B cell (primary cell): ENCODE results near the gene B9D2. TPM values are rescaled to one million over a fixed set of nuclear protein-coding genes. Genes with fewer than 3 reads are reported as not detected.
"Not testable (repeated sequence)": the region's sequence is repeated elsewhere in the genome, so short reads cannot be mapped to it uniquely, and the experiment has no call there.

ENCODE experiments used
- ATAC-seq: fragments of 200-7000 bp; cut with Tn5 transposase; one replicate; pipeline ENCODE4 v1.10.0; 2021; ENCODE audit warnings: low read depth, mild to moderate bottlenecking, moderate number of reproducible peaks, moderate library complexity
- CTCF ChIA-PET: fragments of 350-600 bp; sonication (Branson Sonifier 250); formaldehyde crosslinking; loops from one replicate; lab custom pipeline; 2021; ENCODE audit warnings: antibody characterized with exemption, inconsistent platforms; lab: Charles Lee
- POLR2A ChIA-PET: fragments of 350-600 bp; sonication (Branson Sonifier 250); formaldehyde crosslinking; loops from one replicate; lab custom pipeline; 2021; ENCODE audit warnings: antibody characterized with exemption; lab: Charles Lee
- DNase-seq: peaks from one replicate; pipeline ENCODE4 v3.0.0; 2013
- H2AFZ ChIP-seq: 2 replicates; pipeline ENCODE4 v1.6.1; 2012; ENCODE audit warnings: mild to moderate bottlenecking, low read depth, low read length; ENCODE audit not compliant: insufficient read depth, poor library complexity, severe bottlenecking
- H3K27ac ChIP-seq, 2 donors: 1 replicate in 1 of 2; 2 replicates in 1 of 2; pipeline ENCODE4 v1.5.1; 2012 to 2013; ENCODE audit warnings: low read length in 2 of 2, mild to moderate bottlenecking in 2 of 2, moderate library complexity in 1 of 2
- H3K27me3 ChIP-seq, 4 experiments: fragments of 200-600 bp in 1 of 4; sonication (generic) in 1 of 4; replicated peaks in 1 of 4; 1 replicate in 2 of 4; 2 replicates in 2 of 4; pipeline versions ENCODE4 v1.6.1 to v1.7.0; 2013 to 2016; ENCODE audit warnings: low read length in 3 of 4, mild to moderate bottlenecking in 2 of 4, mixed read lengths in 1 of 4, moderate library complexity in 1 of 4; ENCODE audit not compliant: insufficient read depth in 4 of 4, control insufficient read depth in 3 of 4; ENCODE audit errors: control extremely low read depth in 1 of 4
- H3K36me3 ChIP-seq, 2 experiments: replicated peaks in 1 of 2; 1 replicate in 1 of 2; 2 replicates in 1 of 2; pipeline versions ENCODE4 v1.6.1 to v1.7.1; 2013; ENCODE audit warnings: low read length in 1 of 2; ENCODE audit not compliant: insufficient read depth in 2 of 2, control insufficient read depth in 1 of 2; ENCODE audit errors: control extremely low read depth in 1 of 2, extremely low read depth in 1 of 2
- H3K4me1 ChIP-seq, 2 donors: fragments of 200-600 bp in 1 of 2; sonication (generic) in 1 of 2; 1 replicate in 1 of 2; 2 replicates in 1 of 2; pipeline versions ENCODE4 v1.5.1 to v1.6.1; 2013 to 2017; ENCODE audit warnings: low read length in 2 of 2; ENCODE audit not compliant: control insufficient read depth in 2 of 2, insufficient read depth in 2 of 2
- H3K4me2 ChIP-seq: replicated peaks from 2 replicates; pipeline ENCODE3; 2012; ENCODE audit warnings: mild to moderate bottlenecking, low read depth, low read length; ENCODE audit not compliant: poor library complexity, severe bottlenecking
- H3K4me3 ChIP-seq, 5 experiments: fragments of 200-600 bp in 1 of 5; sonication (generic) in 1 of 5; 1 replicate in 3 of 5; 2 replicates in 2 of 5; pipeline versions ENCODE4 v1.5.1 to v1.7.0; 2011 to 2016; ENCODE audit warnings: low read length in 4 of 5, mild to moderate bottlenecking in 4 of 5, low read depth in 2 of 5, control low read depth in 1 of 5, moderate library complexity in 1 of 5; ENCODE audit not compliant: insufficient read depth in 1 of 5; ENCODE audit errors: control extremely low read depth in 1 of 5, extremely low read depth in 1 of 5
- H3K79me2 ChIP-seq: fragments of 200-600 bp; sonication (generic); one replicate; pipeline ENCODE4 v1.6.0; 2016; ENCODE audit warnings: low read length; ENCODE audit not compliant: control insufficient read depth, insufficient read depth
- H3K9ac ChIP-seq: fragments of 200-600 bp; sonication (generic); 2 replicates; pipeline ENCODE4 v1.6.1; 2017; ENCODE audit warnings: mild to moderate bottlenecking, low read length, moderate library complexity
- H3K9me3 ChIP-seq, 3 donors: one replicate each; pipeline versions ENCODE4 v1.6.1 to v1.7.1; 2013; ENCODE audit warnings: low read length in 2 of 3; ENCODE audit not compliant: control insufficient read depth in 2 of 3, insufficient read depth in 1 of 3; ENCODE audit errors: control extremely low read depth in 1 of 3
- H4K20me1 ChIP-seq: 2 replicates; pipeline ENCODE4 v1.6.0; 2012; ENCODE audit warnings: mild to moderate bottlenecking, low read length; ENCODE audit not compliant: insufficient read depth, control insufficient read depth, poor library complexity, severe bottlenecking
- H3K27ac Mint-ChIP-seq: one replicate; pipeline ENCODE4 v1.8.0; 2021; ENCODE audit warnings: mixed read lengths
- H3K27me3 Mint-ChIP-seq: one replicate; pipeline ENCODE4 v1.8.0; 2021; ENCODE audit warnings: mixed read lengths
- H3K4me1 Mint-ChIP-seq: one replicate; pipeline ENCODE4 v1.8.0; 2021; ENCODE audit warnings: mixed read lengths
- H3K4me3 Mint-ChIP-seq: one replicate; pipeline ENCODE4 v1.8.0; 2021; ENCODE audit warnings: mixed read lengths
- H3K9me3 Mint-ChIP-seq: one replicate; pipeline ENCODE4 v1.8.0; 2022; ENCODE audit warnings: mixed read lengths; ENCODE audit not compliant: insufficient read depth
- CTCF ChIP-seq: fragments of 200-600 bp; IDR thresholded peaks from one replicate; pipeline ENCODE4 v1.8.0; 2022; ENCODE audit warnings: antibody characterized with exemption, mild to moderate bottlenecking
- EZH2 ChIP-seq: IDR thresholded peaks from 2 replicates; pipeline ENCODE4 v1.6.1; 2012; ENCODE audit warnings: borderline replicate concordance, low read depth, mild to moderate bottlenecking, moderate library complexity, low read length; ENCODE audit not compliant: insufficient read depth, poor library complexity, severe bottlenecking
- WGBS: methylation state at CpG from one replicate; pipeline ENCODE4 v1.1.5; 2013; ENCODE audit warnings: missing lambda C conversion rate; ENCODE audit not compliant: insufficient coverage; 5-methylcytosine and 5-hydroxymethylcytosine counted together
- intact Hi-C: fragments of 100-400 bp; cut with micrococcal nuclease; formaldehyde crosslinking; loops from one replicate; pipeline ENCODE4 v1.10.0; 2022
- polyA plus RNA-seq: library from polyadenylated mRNA; depleted of rRNA; stranded (reverse); fragments of >200 nt; gene quantifications from 2 replicates; pipeline ENCODE4 v1.2.3, GENCODE V29; 2012
- total RNA-seq, 2 donors: library from RNA; stranded (reverse); fragments of 120-200 nt in 1 of 2; gene quantifications; 1 replicate in 1 of 2; 2 replicates in 1 of 2; pipeline versions ENCODE4 v1.2.3 to v1.2.4, GENCODE V29; 2013 to 2022

B9D2 gene
- total and polyA plus RNA-seq, 2 donors (not counting 1 experiment from before 2014, with no cell fraction given): 9.9 to 17.5 TPM

GRCh38 chr19:41350735-41351338, 13.1 kb downstream of the B9D2 start:
- ChIA-PET POLR2A (interaction anchor here (0.5 to 5.0 kb wide), 12 partner anchors 9 to 1517 kb away, joined by 3 to 69 read pairs (median 8); partner anchors contain the start of genes B9D2, DYRK1B and HNRNPUL1), CTCF (interaction anchor here (0.7 to 7.6 kb wide), 14 partner anchors 10 to 376 kb away, joined by 3 to 130 read pairs (median 8); partner anchors contain the start of genes B9D2, CCDC97 and HNRNPUL1)
- Mint-ChIP-seq H3K4me1 (peaks cover 46% of the 10 kb centered on the region), H3K27me3 (no peaks in the 10 kb centered on the region), H3K27ac (peak overlapping the region; percentile 92), H3K4me3 (peak overlapping the region; percentile 93), H3K9me3 (no peaks in the 10 kb centered on the region)
- Histone ChIP-seq H3K27me3 (no peaks in the 10 kb centered on the region), H3K9ac (peak overlapping the region; percentile 88), H3K4me2 (peak overlapping the region; percentile 95), H3K9me3 (no peaks in the 10 kb centered on the region), H2AFZ (peak overlapping the region; percentile 63), H3K27ac (peak overlapping the region; percentile 79 to 91), H3K4me3 (peak overlapping the region; percentile 83 to 100 (median 92)), H3K4me1 (peaks cover 28 to 37% of the 10 kb centered on the region in 2 donors), H4K20me1 (peaks cover 78% of the 10 kb centered on the region), H3K36me3 (peaks cover 0 to 26% of the 10 kb centered on the region in 2 experiments), H3K79me2 (peaks cover 72% of the 10 kb centered on the region)
- ATAC-seq (no peak), DNase-seq (no peak)
- under 1% methylated on average over 20 of the region's 22 CpGs for WGBS
- TF ChIP-seq CTCF (no peak), EZH2 (no peak)
- intact Hi-C loops: loop anchor here (1.0 kb wide), 2 partner anchors 24 to 41 kb away; partner anchors contain the start of gene CCDC97

GRCh38 chr19:41346916-41347315, 17.0 kb downstream of the B9D2 start:
- ATAC-seq, H3K27me3 ChIP-seq, intact Hi-C loops, H2AFZ ChIP-seq, H3K9me3 Mint-ChIP-seq, H3K4me2 ChIP-seq, H3K4me3 ChIP-seq, POLR2A ChIA-PET, DNase-seq, H3K9me3 ChIP-seq, H3K9ac ChIP-seq, H3K4me3 Mint-ChIP-seq, H3K27me3 Mint-ChIP-seq, H3K27ac Mint-ChIP-seq, H3K27ac ChIP-seq: not testable (repeated sequence)
- CTCF ChIA-PET: interaction anchor here (1.0 kb wide), 2 partner anchors 9 to 49 kb away, joined by 3 read pairs; no protein-coding TSS in a partner anchor
- Histone ChIP-seq H3K36me3 (peaks cover 2 to 53% of the 10 kb centered on the region in 2 experiments), H4K20me1 (peaks cover 97% of the 10 kb centered on the region), H3K79me2 (peaks cover 94% of the 10 kb centered on the region), H3K4me1 (peaks cover 33 to 53% of the 10 kb centered on the region in 2 donors)
- peaks cover 52% of the 10 kb centered on the region for H3K4me1 Mint-ChIP-seq
- 80% methylated on average over 1 of the region's 9 CpGs for WGBS
